Measurements from ENCODE around the gene SLC9C2.
"Not testable (repeated sequence)": the region's sequence is repeated elsewhere in the genome, so short reads cannot be mapped to it uniquely, and the experiment has no call there.

Gene SLC9C2

DNA sequence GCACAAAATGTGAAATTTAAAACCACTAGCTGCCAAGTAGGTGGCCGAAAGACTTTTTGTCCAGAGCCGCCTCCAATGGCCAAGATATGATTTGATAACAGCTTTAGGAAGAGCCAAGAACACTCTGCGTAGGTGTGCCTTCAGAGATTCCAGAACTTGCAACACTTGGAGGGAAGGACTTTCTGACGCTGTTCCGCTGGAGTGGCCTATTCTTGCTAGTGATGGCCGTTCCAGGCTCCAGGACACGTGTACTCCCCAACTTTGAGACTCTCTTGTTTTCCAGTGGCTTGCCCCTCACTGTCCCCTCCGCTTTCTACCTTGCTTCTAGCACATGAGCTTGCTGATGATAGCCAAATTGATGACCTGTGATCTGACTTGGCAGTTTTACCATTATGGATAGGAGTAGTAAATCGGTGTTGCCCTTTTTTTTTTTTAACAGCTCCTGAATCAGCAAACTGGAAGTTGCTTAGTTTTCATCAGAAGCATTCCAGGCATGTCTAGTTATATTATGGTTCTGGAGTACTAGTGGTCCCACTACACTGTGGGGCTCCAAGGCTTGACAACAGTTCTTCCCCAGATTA, 124.7 kb downstream of the SLC9C2 start:
- DNase-seq: peak in 1 of 2 donors; percentile 7

DNA sequence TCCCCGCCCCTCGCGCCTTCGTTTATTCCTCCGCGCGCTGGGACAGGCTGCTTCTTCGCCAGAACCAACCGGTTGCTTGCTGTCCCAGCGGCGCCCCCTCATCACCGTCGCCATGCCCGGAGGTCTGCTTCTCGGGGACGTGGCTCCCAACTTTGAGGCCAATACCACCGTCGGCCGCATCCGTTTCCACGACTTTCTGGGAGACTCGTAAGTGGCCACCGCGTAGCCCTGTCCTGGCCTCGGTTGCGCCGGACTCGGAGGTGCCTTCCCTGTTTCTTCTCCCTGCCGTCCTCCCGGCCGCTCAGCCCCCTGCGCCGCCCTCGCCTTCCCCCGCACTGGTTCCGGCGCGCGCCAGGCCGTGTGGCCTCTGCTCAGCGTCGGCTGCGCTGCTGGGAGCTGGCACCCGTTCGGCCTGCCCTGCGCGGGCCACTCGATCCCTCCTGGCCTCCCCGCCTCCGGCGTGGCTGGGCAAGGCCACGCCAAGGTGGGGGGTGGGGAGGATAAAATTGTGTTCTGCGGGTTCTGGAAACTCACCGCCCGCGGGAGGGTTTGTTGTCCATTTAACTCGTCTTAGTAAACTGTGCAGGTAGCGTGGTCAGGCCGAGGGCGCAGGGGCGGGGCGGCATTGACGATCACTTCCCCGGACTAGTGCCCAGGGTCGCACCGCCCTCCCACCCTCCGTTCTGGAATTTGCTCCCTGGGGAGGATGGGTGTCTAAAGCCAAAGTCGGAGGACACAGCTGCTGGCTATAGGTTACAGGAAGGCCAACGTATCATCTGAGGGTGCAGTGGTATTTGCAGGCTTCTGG, 125.4 kb downstream of the SLC9C2 start, which contains the start of gene PRDX6:
PRDX6 (plus strand) TSS at position 50 of the 808 bp plus-strand sequence; CDS start at position 113, 63 bp downstream.
- DNase-seq: no peak

DNA sequence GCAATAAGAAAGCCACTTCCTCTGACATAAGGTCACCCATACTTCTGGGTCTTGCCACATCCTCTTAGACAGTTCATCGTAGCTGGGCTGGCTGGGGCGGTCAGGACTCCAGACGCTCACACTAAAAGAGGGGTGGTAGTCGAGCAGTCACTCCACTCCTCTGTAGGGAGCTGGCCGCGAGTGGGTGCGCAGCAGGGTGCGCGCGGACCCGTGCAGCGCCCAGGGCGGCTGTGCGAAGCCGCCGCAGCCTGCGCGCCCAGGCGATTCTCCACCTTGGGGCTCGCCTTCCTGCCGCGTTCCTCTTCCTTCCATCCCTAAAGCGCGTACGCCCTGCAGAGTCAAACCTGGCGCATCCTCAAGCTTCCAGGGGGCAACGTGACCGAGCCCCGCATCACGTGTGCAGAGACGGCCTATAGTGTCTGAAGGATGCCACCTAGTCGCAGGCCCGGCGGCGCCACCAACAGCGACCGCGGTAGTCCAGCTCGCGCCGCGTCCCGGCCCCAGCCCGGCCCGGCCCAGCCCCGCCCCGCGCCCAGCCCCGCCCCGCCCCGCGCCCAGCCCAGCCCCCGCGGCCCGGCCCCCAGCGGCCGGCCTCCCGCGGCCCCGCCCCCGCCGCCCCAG, 126.1 kb downstream of the SLC9C2 start:
- DNase-seq: peak; percentile 82 to 84

DNA sequence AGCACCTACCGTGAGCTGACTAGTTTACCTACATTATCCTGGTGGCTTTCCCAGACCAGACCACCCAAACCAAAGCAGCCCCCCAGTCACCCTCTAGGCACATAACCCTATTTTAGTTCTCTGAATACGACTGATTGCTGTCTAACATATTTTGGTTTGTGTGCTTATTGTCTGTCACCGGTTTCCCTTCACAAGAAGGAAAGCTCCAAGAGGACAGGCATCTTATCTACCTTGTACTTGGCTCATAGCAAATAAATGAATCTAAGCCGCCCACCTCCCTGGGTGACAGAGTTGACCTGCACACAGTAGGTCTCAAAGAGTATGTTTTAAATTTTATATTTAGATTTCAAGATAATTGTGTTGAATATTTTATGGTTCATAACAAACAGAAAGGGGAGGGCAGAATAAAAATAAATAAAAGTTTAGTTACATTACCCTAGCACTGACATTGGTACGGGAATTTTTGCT, 126.6 kb downstream of the SLC9C2 start:
- no peak for DNase-seq

DNA sequence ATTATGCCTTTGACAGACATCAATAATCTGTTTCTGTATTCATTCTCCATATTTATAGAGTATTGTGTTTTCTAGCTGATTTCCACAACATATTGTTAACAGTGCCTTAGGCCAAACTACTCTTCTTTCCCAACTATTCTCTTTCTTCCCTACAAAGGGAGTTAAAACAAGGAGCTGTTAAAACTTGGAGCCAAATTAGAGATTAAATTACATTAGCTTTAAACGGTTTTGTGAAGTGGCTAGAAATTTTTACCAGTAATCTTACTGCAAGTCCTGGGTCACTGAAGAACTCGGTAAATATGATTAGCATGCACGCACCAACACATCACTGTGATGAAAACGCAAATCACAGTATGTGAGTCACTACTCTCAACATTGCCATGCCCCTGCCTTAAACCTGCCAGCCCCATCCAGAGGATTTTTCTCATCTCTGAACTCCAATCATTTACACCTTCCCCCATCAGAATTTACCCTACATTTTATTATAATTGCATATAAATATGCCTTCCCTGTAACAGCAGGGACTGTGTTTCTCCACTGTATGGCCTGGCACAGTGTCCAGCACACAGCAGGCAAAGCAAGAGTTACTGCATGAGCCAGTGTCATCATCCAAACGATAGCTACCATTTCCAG, 127.2 kb downstream of the SLC9C2 start:
- peak; percentile 25 to 26 for DNase-seq

DNA sequence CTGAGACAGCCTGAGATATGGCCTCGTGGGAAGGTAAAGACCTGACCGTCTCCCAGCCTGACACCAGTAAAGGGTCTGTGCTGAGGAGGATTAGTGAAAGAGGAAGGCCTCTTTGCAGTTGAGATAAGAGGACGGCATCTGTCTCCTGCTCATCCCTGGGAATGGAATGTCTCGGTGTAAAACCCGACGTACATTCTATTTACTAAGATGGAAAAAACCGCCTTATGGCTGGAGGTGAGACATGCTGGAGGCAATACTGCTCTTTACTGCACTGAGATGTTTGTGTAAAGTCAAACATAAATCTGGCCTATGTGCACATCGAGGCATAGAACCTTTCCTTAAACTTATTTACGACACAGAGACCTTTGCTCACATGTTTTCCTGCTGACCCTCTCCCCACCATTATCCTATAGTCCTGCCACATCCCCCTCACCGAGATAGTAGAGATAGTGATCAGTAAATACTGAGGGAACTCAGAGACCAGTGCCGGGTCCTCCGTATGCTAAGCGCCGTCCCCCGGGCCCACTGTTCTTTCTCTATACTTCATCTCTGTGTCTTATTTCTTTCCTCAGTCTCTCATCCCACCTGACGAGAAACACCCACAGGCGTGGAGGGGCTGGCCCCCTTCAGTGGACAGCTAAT, 128.0 kb downstream of the SLC9C2 start:
- not testable (repeated sequence) for DNase-seq

DNA sequence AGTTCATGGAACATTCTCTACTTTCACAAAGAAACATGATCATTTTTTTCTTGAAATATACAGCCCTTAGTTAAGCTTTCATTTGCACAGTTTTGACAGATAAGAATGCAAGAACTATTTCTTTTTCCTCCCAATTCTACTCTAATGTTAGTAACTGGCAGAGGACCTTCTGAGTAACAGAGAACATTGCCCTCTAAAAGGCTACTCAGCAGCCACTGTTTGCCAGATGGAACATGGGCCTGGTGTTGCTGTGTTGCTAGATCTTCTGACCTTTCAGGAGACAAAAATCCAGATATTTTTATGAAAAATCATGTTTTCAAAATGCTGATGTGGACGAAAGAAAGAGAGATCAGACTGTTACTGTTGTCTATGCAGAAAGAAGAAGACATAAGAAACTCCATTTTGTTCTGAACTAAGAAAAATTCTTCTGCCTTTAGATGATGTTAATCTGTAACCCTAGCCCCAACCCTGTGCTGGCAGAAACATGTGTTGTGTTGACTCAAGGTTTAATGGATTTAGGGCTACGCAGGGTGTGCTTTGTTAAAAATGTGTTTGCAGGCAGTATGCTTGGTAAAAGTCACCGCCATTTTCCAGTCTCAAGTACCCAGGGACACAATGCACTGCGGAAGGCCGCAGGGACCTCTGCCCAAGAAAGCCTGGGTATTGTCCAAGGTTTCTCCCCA, 128.6 kb downstream of the SLC9C2 start:
- no peak for DNase-seq

DNA sequence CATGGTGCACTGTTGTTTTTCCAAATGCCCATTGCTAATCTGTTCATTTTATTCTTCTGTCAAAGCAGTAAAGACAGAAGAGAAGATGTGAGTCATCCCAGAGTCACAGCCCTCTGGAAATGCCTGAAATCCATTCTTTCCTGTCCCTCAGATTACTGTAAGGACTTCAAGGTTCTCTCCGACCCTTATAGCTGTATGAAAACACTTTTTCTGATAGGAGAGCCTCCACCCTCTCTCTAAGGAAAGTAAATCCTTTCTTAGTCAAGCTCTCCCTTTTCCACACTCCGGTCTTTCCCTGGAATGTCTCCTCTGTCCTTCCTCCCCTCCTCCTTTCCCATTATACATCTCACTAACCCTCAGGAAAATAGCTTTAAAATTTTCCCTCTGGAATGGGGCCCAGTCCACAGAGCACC, 129.3 kb downstream of the SLC9C2 start:
- no peak for DNase-seq

DNA sequence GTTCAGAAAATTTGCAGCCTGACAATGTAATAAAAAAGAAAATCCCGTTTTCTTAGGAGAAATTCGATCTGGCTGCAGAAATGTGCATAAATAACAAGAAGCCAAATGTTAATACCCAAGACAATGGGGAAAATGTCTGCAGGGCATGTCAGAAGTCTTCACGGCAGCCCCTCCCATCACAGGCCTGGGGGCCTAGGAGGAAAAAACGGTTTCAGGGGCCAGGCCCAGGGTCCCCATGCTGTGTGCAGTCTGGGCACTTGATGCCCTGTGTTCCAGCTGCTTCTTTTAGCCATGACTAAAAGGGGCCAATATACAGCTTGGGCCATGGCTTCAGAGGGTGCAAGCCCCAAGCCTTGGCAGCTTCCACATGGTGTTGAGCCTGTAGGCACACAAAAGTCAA, 132.3 kb downstream of the SLC9C2 start:
- no peak for DNase-seq

DNA sequence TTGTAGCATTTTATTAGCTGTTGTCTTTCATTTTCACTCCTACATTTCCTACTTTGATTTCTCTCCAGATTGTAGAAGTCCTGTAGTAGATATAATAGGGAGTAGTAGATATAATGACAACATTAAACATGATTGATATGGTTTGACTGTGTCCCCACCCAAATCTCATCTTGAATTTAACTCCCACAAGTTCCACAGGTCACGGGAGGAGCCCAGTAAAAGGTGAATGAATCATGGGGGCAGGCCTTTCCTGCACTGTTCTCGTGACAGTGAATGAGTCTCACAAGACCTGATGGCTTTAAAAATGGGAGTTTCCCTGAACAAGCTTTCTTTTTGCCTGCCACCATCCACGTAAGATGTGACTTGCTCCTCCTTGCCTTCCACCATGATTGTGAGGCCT, 133.2 kb downstream of the SLC9C2 start:
- DNase-seq: no peak

DNA sequence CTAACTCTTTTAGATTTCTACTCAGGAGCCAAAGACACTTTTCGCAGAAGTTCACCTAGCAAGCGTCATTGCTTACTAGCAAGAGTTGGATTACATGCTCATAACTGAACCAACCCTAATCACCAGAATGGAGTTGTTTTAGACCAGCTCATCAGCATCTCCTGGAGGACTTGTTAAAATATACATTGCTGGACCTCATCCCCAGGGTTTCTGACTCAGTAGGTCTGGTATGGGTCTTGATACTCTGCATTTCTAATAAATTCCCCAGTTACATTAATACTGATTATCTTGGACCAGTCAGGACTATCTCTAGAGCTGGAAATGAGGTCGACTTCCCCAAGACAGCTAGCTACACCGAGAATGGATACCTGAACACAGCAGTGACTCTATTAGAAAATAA, 135.4 kb downstream of the SLC9C2 start:
- no peak for DNase-seq

DNA sequence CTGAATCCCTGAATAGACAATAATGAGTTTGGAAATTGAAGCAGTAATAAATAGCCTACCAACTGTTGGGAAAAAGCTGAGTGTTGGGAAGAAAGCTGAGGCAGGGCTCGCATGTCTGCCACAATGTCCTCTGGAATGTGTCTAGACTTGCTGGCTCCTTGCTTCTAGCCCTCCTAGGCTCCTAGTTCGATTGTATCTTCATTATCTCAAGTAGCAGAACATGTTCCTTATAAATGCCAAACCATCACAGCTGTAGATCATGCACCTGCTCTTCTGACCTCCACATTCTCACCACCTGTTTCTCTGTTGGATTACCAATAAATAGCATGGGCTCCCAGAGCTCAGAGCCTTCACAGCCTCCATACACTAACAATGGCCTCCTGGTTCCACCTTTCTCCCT, 138.7 kb downstream of the SLC9C2 start:
- DNase-seq: not testable (repeated sequence)

DNA sequence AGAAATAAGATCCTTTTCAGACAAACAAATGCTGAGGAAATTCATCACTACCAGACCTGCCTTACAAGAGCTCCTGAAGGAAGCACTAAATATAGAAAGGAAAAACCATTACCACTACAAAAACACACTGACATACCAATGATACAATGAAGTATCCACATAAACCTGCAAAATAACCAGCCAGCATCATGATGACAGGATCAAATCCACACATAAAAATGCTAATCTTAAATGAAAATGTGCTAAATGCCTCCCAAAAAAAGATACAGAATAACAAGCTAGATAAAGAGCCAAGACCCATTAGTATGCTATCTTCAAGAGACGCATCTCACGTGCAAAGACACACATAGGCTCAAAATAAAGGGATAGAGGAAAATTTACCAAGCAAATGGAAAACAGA, 140.2 kb downstream of the SLC9C2 start:
- DNase-seq: not testable (repeated sequence)

DNA sequence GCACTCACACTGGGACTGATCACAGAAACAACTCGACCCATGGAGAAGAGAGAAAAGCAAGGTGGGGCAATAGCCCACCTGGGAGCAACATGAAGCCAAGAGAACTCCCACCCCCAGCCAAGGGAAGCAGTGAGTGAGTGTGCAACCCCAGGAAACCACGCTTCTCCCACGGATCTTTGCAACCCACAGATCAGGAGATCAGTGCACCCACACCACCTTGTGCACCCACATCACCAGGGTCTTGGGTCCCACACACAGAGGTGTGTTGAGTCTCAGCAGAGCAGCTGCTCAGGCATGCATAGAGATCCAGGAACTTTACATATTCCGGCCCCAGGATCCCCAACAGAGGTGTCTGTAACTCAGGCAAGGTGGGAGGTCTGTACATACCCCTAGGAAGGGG, 143.0 kb downstream of the SLC9C2 start:
- DNase-seq: no peak

DNA sequence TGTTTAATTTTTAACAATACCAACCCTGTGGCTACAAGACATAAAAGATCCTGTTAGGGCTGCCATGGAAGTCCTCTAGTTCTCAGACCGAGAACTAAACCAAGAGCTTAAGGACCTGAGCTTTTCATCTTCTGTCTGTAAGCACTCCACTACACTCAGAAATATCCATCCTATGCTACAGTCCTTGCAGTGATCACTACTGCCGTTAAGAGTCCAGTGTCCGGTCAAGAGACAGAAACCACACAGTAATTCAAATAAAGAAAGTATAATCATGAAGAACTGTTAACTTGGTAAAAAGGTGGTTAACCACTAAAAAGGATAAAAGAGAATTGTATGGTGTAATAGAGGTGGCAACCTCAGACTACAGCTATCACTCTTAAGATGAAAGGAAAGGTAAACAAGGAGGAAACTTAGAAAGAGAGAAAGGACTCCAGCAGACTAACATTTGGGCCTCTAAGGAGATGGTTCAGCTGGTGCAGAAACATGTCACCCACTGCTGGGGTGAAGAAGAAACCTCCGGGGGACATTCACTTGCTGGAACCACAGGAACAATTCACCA, 147.8 kb downstream of the SLC9C2 start:
- DNase-seq: no peak

DNA sequence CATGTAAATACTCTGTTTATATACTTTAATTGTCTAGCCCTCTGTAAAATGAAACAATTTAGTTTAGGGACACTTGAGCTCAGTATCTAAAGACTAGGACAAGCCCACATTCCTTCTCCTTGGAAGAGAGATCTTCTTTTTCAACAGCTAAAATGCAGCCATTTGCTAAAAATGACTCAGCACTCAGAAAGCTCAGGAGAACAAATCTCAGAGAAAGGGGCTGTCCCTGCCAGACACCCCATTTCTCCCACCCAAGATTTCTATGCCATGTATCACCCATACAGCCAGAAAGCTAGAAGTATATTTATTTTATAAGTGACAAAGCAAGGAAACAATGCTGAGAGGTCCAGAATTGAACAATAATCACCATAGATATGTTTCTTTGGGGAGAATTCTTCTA, 148.9 kb downstream of the SLC9C2 start:
- no peak for DNase-seq

DNA sequence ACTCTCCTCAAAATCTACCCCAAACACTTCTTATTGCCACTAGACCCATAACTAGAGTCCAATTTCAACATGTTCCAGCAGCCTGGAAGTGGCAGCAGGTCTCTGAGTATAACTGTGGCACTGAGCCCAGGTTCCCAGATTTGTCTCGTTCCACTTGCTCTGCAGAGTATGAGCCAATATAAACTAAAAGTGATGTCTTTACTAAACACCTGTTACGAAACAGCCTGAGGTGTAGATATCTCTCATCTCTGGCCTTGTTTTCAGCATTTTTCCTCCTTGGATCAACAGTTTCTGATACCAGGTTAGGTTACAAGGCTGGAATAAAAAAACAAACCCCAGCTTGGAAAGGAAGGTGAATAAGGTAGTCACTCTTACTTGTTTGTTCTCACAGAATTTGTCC, 150.9 kb downstream of the SLC9C2 start:
- DNase-seq: no peak
